Lower leg skin (tissue), 3 donors: ENCODE measurements around the gene STX8.

Experiments used
- POLR2A ChIP-seq, 2 donors: fragments of 450-650 bp; IDR thresholded peaks; one replicate each; pipeline ENCODE4 v1.6.1; 2016 to 2017; ENCODE audit warnings: antibody characterized with exemption in 2 of 2, mild to moderate bottlenecking in 1 of 2, moderate library complexity in 1 of 2
- TF ChIP-seq, protein P1 (sequence below), 3 donors: fragments of 450-650 bp; IDR thresholded peaks; one replicate each; pipeline ENCODE4 v1.5.1; 2016; ENCODE audit warnings: antibody characterized with exemption in 3 of 3, mild to moderate bottlenecking in 3 of 3, moderate library complexity in 2 of 3

DNA sequence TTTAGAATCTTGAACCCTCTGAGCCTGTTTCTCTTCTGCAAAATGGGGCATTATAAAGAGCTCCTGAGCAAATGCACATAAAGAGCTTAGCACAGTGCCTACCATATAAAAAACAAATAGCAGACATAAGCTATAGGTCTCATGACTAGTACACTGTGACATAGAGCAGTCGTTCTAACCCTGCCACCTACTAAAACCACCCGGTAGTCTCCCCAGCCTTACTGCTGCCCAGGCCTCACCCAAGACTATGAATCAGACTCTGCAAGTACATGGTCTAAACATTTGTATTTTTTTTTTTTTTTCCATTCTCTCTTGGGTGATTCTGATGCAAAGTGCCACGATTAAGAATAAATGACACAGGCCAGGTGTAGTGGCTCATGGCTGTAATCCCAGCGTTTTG, 33.9 kb downstream of the STX8 start:
- no peak for TF ChIP-seq POLR2A (IDR thresholded peaks at IDR 0.05)
- TF ChIP-seq, protein P1, sequence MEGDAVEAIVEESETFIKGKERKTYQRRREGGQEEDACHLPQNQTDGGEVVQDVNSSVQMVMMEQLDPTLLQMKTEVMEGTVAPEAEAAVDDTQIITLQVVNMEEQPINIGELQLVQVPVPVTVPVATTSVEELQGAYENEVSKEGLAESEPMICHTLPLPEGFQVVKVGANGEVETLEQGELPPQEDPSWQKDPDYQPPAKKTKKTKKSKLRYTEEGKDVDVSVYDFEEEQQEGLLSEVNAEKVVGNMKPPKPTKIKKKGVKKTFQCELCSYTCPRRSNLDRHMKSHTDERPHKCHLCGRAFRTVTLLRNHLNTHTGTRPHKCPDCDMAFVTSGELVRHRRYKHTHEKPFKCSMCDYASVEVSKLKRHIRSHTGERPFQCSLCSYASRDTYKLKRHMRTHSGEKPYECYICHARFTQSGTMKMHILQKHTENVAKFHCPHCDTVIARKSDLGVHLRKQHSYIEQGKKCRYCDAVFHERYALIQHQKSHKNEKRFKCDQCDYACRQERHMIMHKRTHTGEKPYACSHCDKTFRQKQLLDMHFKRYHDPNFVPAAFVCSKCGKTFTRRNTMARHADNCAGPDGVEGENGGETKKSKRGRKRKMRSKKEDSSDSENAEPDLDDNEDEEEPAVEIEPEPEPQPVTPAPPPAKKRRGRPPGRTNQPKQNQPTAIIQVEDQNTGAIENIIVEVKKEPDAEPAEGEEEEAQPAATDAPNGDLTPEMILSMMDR (IDR thresholded peaks at IDR 0.05), result no peak
